T-helper 9 cell (primary cell): ENCODE measurements around the gene GLUL.
"Not testable (repeated sequence)": the region's sequence is repeated elsewhere in the genome, so short reads cannot be mapped to it uniquely, and the experiment has no call there.

Experiments used
- DNase-seq: peaks from one replicate; pipeline ENCODE4 v3.0.0-alpha.2; 2020

Gene GLUL

GRCh38 chr1:182394055-182394775, 2.6 kb upstream of the GLUL start:
- no peak for DNase-seq

- no peak for DNase-seq
Measured at GRCh38 chr1:182392050-182393028, 749 bp upstream of the GLUL start.

- no peak for DNase-seq
Measured at GRCh38 chr1:182391028-182391361, 595 bp downstream of the GLUL start.

- DNase-seq = no peak
Measured at GRCh38 chr1:182389619-182390047, 2.0 kb downstream of the GLUL start.

GRCh38 chr1:182388392-182389134, 3.0 kb downstream of the GLUL start:
- DNase-seq = no peak

GRCh38 chr1:182387566-182387965, 4.0 kb downstream of the GLUL start:
- DNase-seq = no peak

GRCh38 chr1:182386980-182387379, 4.6 kb downstream of the GLUL start:
- no peak for DNase-seq

- DNase-seq = no peak
Measured at GRCh38 chr1:182385885-182386853, 5.4 kb downstream of the GLUL start.

- no peak for DNase-seq
Measured at GRCh38 chr1:182384387-182384960, 7.1 kb downstream of the GLUL start.

GRCh38 chr1:182383934-182384333, 7.7 kb downstream of the GLUL start:
- no peak for DNase-seq

GRCh38 chr1:182383037-182383661, 8.4 kb downstream of the GLUL start:
- no peak for DNase-seq

GRCh38 chr1:182381962-182382819, 9.4 kb downstream of the GLUL start:
- no peak for DNase-seq

- DNase-seq = no peak
Measured at GRCh38 chr1:182380199-182380598, 11.4 kb downstream of the GLUL start.

- DNase-seq = not testable (repeated sequence)
Measured at GRCh38 chr1:182379781-182380180, 11.8 kb downstream of the GLUL start.

- DNase-seq = no peak
Measured at GRCh38 chr1:182376936-182377574, 14.5 kb downstream of the GLUL start.

- DNase-seq = no peak
Measured at GRCh38 chr1:182374101-182374834, 17.3 kb downstream of the GLUL start.

GRCh38 chr1:182370532-182370931, 21.1 kb downstream of the GLUL start:
- DNase-seq = no peak

GRCh38 chr1:182368903-182369302, 22.7 kb downstream of the GLUL start:
- DNase-seq = no peak

- no peak for DNase-seq
Measured at GRCh38 chr1:182368358-182368757, 23.2 kb downstream of the GLUL start.
